ENCODE results near the gene POFUT2. TPM values are rescaled to one million over a fixed set of nuclear protein-coding genes. Genes with fewer than 3 reads are reported as not detected.

The POFUT2 gene
- polyA plus RNA-seq, 3 donors = 13.7 to 23.3 (median 15.9) TPM

GRCh38 chr21:45302082-45303061 is 14.7 kb upstream of the POFUT2 start:
- WGBS, 3 donors = 42 to 65% (median 51%) methylated on average over 54 of the region's 54 CpGs
- H3K27ac ChIP-seq (ENCODE audit: low read depth, low read length) = no peak overlapping the region

- 83 to 87% (median 84%) methylated on average over 16 to 20 of the region's 20 CpGs for WGBS, 3 donors
- H3K27ac ChIP-seq (ENCODE audit: low read depth, low read length) = no peak overlapping the region
Measured at GRCh38 chr21:45301521-45302081, 13.9 kb upstream of the POFUT2 start.

GRCh38 chr21:45300786-45301520 is 13.3 kb upstream of the POFUT2 start:
- WGBS, 3 donors = 85 to 88% (median 85%) methylated on average over 32 to 43 of the region's 43 CpGs
- H3K27ac ChIP-seq (ENCODE audit: low read depth, low read length) = no peak overlapping the region

GRCh38 chr21:45299864-45300785 is 12.4 kb upstream of the POFUT2 start:
- 80 to 84% (median 80%) methylated on average over 34 of the region's 34 CpGs for WGBS, 3 donors
- no peak overlapping the region for H3K27ac ChIP-seq (ENCODE audit: low read depth, low read length)

GRCh38 chr21:45299026-45299863 is 11.6 kb upstream of the POFUT2 start:
- H3K27ac ChIP-seq (ENCODE audit: low read depth, low read length) = no peak overlapping the region
- WGBS, 3 donors = 80 to 89% (median 86%) methylated on average over 22 of the region's 22 CpGs

GRCh38 chr21:45297869-45298268 is 10.2 kb upstream of the POFUT2 start:
- WGBS, 3 donors = 86 to 87% (median 87%) methylated on average over 4 of the region's 4 CpGs
- no peak overlapping the region for H3K27ac ChIP-seq (ENCODE audit: low read depth, low read length)

GRCh38 chr21:45297329-45297728 is 9.6 kb upstream of the POFUT2 start:
- H3K27ac ChIP-seq (ENCODE audit: low read depth, low read length) = no peak overlapping the region
- WGBS, 3 donors = 89 to 90% (median 90%) methylated on average over 9 of the region's 9 CpGs

- no peak overlapping the region for H3K27ac ChIP-seq (ENCODE audit: low read depth, low read length)
- WGBS, 3 donors = 95 to 98% (median 97%) methylated on average over 7 of the region's 7 CpGs
Measured at GRCh38 chr21:45296638-45297037, 8.9 kb upstream of the POFUT2 start.

GRCh38 chr21:45295576-45296365 is 8.1 kb upstream of the POFUT2 start:
- WGBS, 3 donors = 77 to 85% (median 82%) methylated on average over 27 of the region's 27 CpGs
- peak overlapping the region; percentile 86 for H3K27ac ChIP-seq (ENCODE audit: low read depth, low read length)

- H3K27ac ChIP-seq (ENCODE audit: low read depth, low read length) = peak overlapping the region; percentile 86
- WGBS, 3 donors = 37 to 49% (median 47%) methylated on average over 40 of the region's 40 CpGs
Measured at GRCh38 chr21:45294509-45295291, 7.0 kb upstream of the POFUT2 start.

- peak overlapping the region; percentile 75 for H3K27ac ChIP-seq (ENCODE audit: low read depth, low read length)
- 52 to 66% (median 59%) methylated on average over 23 of the region's 23 CpGs for WGBS, 3 donors
Measured at GRCh38 chr21:45293726-45294401, 6.2 kb upstream of the POFUT2 start.

- H3K27ac ChIP-seq (ENCODE audit: low read depth, low read length) = peak overlapping the region; percentile 75
- WGBS, 3 donors = 65 to 76% (median 73%) methylated on average over 19 of the region's 19 CpGs
Measured at GRCh38 chr21:45293220-45293725, 5.6 kb upstream of the POFUT2 start.

- H3K27ac ChIP-seq (ENCODE audit: low read depth, low read length) = peak overlapping the region; percentile 38
- WGBS, 3 donors = 20 to 25% (median 22%) methylated on average over 22 to 24 of the region's 24 CpGs
Measured at GRCh38 chr21:45292399-45293219, 4.9 kb upstream of the POFUT2 start.

All from adipose tissue (tissue), 3 donors.